ENCODE results near the gene C14orf93. TPM values are rescaled to one million over a fixed set of nuclear protein-coding genes. Genes with fewer than 3 reads are reported as not detected.
A peak's percentile ranks its signal among the peaks of the same experiment; 100 is the strongest.

The C14orf93 gene
- total RNA-seq, 1 donor from 2014 or later = 15.4 TPM

DNA sequence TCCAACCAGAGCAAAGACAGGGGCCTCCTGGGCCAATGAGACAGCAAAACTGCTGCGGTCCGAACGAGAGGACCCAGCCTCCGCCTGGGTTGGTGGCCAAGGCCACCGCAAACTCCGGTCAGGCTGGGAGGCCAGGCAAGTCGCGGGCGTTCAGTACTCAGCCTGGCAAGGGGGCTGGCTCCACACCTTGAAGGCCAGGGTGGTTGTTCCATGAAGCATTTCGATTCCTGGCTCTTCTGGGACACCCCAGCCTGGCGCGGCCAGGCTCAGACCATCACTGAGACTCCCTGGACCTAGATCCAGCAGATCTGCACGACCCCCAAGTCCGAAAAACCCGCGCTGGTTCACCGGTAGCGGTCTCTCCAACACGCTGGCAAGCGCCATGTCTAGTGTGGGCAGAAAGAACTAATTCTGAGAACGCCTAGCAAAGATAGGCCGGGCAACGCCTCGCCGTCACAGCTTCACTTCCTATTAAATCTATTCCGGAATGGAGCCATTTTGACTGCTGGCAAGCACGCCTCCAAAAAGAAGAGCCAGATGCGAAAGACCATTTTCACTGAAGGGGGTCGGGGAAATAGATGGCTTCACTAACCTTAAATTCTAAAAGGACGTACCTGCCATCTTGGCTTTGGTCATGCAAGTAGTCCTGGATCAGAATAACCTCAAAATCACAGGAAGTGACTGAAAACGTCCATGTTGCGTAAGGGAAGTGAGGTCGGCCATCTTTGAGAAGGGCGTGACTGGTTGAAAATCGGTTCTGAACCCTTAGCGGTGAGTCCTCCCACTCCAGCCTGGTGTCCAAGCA, 24.8 kb upstream of the C14orf93 start, which contains the start of gene PSMB5:
TSS of gene PSMB5 (minus strand) at position 403 of the 805 bp plus-strand sequence. CDS start at position 384, 19 bp downstream.
- Mint-ChIP-seq H3K4me1 (ENCODE audit: low read depth) (peaks cover 11% of the 10 kb centered on the region), H3K9me3 (ENCODE audit: low read depth) (no peaks in the 10 kb centered on the region), H3K27me3 (no peaks in the 10 kb centered on the region), H3K36me3 (ENCODE audit: insufficient read depth) (peaks cover 13% of the 10 kb centered on the region), H3K27ac (peak within 1 kb of the TSS; percentile 97), H3K4me3 (ENCODE audit: low read depth) (peak within 1 kb of the TSS; percentile 80)
- TF ChIP-seq, protein P1, sequence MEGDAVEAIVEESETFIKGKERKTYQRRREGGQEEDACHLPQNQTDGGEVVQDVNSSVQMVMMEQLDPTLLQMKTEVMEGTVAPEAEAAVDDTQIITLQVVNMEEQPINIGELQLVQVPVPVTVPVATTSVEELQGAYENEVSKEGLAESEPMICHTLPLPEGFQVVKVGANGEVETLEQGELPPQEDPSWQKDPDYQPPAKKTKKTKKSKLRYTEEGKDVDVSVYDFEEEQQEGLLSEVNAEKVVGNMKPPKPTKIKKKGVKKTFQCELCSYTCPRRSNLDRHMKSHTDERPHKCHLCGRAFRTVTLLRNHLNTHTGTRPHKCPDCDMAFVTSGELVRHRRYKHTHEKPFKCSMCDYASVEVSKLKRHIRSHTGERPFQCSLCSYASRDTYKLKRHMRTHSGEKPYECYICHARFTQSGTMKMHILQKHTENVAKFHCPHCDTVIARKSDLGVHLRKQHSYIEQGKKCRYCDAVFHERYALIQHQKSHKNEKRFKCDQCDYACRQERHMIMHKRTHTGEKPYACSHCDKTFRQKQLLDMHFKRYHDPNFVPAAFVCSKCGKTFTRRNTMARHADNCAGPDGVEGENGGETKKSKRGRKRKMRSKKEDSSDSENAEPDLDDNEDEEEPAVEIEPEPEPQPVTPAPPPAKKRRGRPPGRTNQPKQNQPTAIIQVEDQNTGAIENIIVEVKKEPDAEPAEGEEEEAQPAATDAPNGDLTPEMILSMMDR (IDR thresholded peaks at IDR 0.05; ENCODE audit: unreplicated experiment) = no peak
- peak; percentile 64 for DNase-seq (ENCODE audit: low spot score, unreplicated experiment)

DNA sequence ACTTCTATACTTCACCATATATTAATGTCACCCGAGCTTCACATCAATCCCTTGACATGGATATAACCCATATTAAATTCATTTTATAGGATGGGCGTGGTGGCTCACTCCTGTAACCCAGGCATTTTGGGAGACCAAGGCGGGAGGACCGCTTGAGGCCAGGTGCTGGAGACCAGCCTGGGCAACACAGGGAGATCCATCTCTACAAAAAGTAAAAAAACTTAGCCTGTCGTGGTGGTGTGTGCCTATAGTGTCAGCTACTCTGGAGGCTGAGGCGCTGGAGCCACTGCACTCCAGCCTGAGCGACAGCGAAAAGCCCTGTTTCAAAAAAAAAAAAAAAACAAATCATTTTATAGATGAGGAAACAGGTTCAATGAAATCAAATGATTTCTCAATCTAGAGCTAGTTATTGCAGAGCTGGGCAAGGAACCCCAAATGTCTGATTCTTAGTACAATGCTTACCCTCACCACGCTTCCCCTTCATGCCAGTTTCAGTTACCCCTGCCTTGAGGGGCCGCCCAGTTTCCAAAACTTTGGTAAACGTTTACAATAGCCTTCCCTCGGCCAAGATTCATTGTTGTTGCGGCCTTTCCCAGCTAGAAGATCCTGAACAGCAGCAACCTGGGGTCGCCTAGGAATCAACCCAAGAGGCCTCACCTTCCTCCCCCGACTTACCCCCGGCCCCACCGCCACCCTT, 24.0 kb upstream of the C14orf93 start:
- Mint-ChIP-seq H3K27me3 (no peaks in the 10 kb centered on the region), H3K36me3 (ENCODE audit: insufficient read depth) (peaks cover 17% of the 10 kb centered on the region), H3K4me1 (ENCODE audit: low read depth) (peaks cover 11% of the 10 kb centered on the region), H3K4me3 (ENCODE audit: low read depth) (peak overlapping the region; percentile 80), H3K27ac (peak overlapping the region; percentile 97), H3K9me3 (ENCODE audit: low read depth) (no peaks in the 10 kb centered on the region)
- DNase-seq (ENCODE audit: low spot score, unreplicated experiment) = no peak
- TF ChIP-seq, protein P1 (IDR thresholded peaks at IDR 0.05; ENCODE audit: unreplicated experiment) = no peak

DNA sequence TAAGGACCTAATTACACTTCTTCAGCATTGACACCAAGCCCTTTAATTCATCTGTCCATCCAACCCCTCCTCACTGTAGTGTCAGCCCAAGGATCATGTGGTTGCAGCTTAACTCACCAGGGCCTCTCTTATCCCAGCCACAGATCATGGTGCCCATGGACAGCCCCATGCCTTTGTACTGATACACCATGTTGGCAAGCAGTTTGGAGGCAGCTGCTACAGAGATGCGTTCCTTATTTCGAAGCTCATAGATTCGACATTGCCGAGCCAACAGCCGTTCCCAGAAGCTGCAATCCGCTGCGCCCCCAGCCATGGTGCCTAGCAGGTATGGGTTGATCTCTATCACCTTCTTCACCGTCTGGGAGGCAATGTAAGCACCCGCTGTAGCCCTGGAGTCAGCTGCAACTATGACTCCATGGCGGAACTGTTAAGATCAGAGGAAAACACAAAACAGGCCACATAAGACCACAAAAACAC, 23.3 kb upstream of the C14orf93 start:
- TF ChIP-seq, protein P1 (IDR thresholded peaks at IDR 0.05; ENCODE audit: unreplicated experiment) = no peak
- H3K27ac Mint-ChIP-seq = peak overlapping the region; percentile 29
- H3K9me3 Mint-ChIP-seq (ENCODE audit: low read depth) = no peaks in the 10 kb centered on the region
- H3K36me3 Mint-ChIP-seq (ENCODE audit: insufficient read depth) = peaks cover 19% of the 10 kb centered on the region
- H3K4me3 Mint-ChIP-seq (ENCODE audit: low read depth) = peak overlapping the region; percentile 80
- H3K4me1 Mint-ChIP-seq (ENCODE audit: low read depth) = peaks cover 11% of the 10 kb centered on the region
- no peak for DNase-seq (ENCODE audit: low spot score, unreplicated experiment)
- no peaks in the 10 kb centered on the region for H3K27me3 Mint-ChIP-seq

DNA sequence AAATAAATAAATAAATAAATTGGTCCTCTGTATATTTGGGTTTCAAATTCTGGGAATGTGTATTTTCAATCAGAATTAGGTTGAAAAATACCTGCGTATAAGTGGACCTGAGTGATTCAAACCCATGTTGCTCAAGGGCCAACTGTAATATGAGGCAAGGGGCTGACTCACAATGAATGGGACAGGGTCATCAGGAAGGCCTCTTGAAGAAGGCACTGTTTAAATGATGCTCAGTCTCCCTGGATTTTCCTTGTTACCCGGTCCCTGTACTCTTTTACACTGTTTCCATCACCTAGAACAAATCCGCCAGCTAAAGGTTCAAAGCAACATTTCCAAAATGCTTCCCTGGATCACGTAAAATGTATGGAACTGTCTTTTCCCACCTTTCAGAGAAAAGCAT, 21.0 kb upstream of the C14orf93 start:
- DNase-seq (ENCODE audit: low spot score, unreplicated experiment) = no peak
- no peak overlapping the region for H3K4me3 Mint-ChIP-seq (ENCODE audit: low read depth)
- TF ChIP-seq, protein P1 (IDR thresholded peaks at IDR 0.05; ENCODE audit: unreplicated experiment) = no peak
- no peaks in the 10 kb centered on the region for H3K27me3 Mint-ChIP-seq
- peaks cover 11% of the 10 kb centered on the region for H3K4me1 Mint-ChIP-seq (ENCODE audit: low read depth)
- peaks cover 26% of the 10 kb centered on the region for H3K36me3 Mint-ChIP-seq (ENCODE audit: insufficient read depth)
- no peak overlapping the region for H3K27ac Mint-ChIP-seq
- no peaks in the 10 kb centered on the region for H3K9me3 Mint-ChIP-seq (ENCODE audit: low read depth)

DNA sequence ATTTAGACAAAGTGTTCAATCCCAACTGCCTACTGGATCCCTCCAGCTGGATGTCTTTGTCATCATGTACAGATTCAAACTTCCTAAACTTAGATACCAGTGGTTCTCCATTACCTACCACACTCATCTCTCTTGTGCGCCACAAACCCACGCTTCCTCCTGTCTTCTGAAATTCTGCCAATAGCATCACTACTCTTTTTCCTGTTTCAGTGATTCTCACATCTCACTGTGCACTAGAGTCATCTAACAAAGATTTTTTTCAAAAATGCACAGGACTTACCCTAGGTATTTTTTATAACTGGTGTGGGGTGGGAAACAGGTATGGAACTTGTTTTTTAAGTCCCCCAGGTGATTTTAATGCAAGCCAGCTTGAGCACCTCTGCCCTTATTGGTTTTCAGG, 18.9 kb upstream of the C14orf93 start:
- TF ChIP-seq, protein P1 (IDR thresholded peaks at IDR 0.05; ENCODE audit: unreplicated experiment) = no peak
- Mint-ChIP-seq H3K4me1 (ENCODE audit: low read depth) (peaks cover 26% of the 10 kb centered on the region), H3K36me3 (ENCODE audit: insufficient read depth) (peaks cover 35% of the 10 kb centered on the region), H3K4me3 (ENCODE audit: low read depth) (no peak overlapping the region), H3K27ac (peak overlapping the region; percentile 6), H3K9me3 (ENCODE audit: low read depth) (no peaks in the 10 kb centered on the region), H3K27me3 (no peaks in the 10 kb centered on the region)
- DNase-seq (ENCODE audit: low spot score, unreplicated experiment) = no peak
